Neuronal stem cell (in vitro differentiated cells): Measurements from ENCODE around the gene INHBE.

Experiments used
- DNase-seq: peaks from one replicate; pipeline ENCODE4 v3.0.0-alpha.2; 2013; ENCODE audit warnings: low spot score
- H2AFZ ChIP-seq: one replicate; pipeline ENCODE4 v1.6.1; 2013; ENCODE audit warnings: mild to moderate bottlenecking, low read length, inconsistent platforms
- H2AK5ac ChIP-seq: 2 replicates; pipeline ENCODE4 v1.6.1; 2013; ENCODE audit warnings: low read depth, mild to moderate bottlenecking, inconsistent platforms, low read length, moderate library complexity, mixed read lengths
- H2BK120ac ChIP-seq: 2 replicates; pipeline ENCODE4 v1.6.1; 2013; ENCODE audit warnings: low read depth, mild to moderate bottlenecking, inconsistent platforms, low read length, moderate library complexity, mixed read lengths
- H2BK12ac ChIP-seq: one replicate; pipeline ENCODE4 v1.6.1; 2013; ENCODE audit warnings: low read length, inconsistent platforms
- H2BK15ac ChIP-seq: 2 replicates; pipeline ENCODE4 v1.6.1; 2013; ENCODE audit warnings: mild to moderate bottlenecking, low read length, inconsistent platforms, mixed read lengths
- H2BK5ac ChIP-seq: one replicate; pipeline ENCODE4 v1.6.1; 2013; ENCODE audit warnings: inconsistent platforms, mild to moderate bottlenecking, low read length, moderate library complexity
- H3K14ac ChIP-seq: one replicate; pipeline ENCODE4 v1.6.1; 2013; ENCODE audit warnings: low read length, inconsistent platforms
- H3K18ac ChIP-seq: 2 replicates; pipeline ENCODE4 v1.6.1; 2013; ENCODE audit warnings: low read length, inconsistent platforms
- H3K23ac ChIP-seq: 2 replicates; pipeline ENCODE4 v1.6.1; 2013; ENCODE audit warnings: low read depth, mild to moderate bottlenecking, mixed read lengths, low read length, inconsistent platforms; ENCODE audit not compliant: poor library complexity
- H3K27ac ChIP-seq: replicated peaks from 3 replicates; pipeline ENCODE4 v1.5.1; 2013; ENCODE audit warnings: low read length, inconsistent platforms
- H3K27me3 ChIP-seq, 3 experiments: 2 replicates each; pipeline ENCODE4 v1.6.1; 2013; ENCODE audit warnings: low read length in 3 of 3, mild to moderate bottlenecking in 2 of 3, inconsistent platforms in 1 of 3, low read depth in 1 of 3, mixed read lengths in 1 of 3, moderate library complexity in 1 of 3; ENCODE audit not compliant: control insufficient read depth in 3 of 3, insufficient read depth in 3 of 3
- H3K36me3 ChIP-seq, 2 donors: replicated peaks in 1 of 2; 2 replicates each; pipeline ENCODE4 v1.6.1; 2013; ENCODE audit warnings: low read length in 2 of 2; ENCODE audit not compliant: control insufficient read depth in 2 of 2, insufficient read depth in 2 of 2
- H3K4ac ChIP-seq: 2 replicates; pipeline ENCODE4 v1.6.1; 2013; ENCODE audit warnings: inconsistent platforms, mild to moderate bottlenecking, low read length, moderate library complexity
- H3K4me1 ChIP-seq, 2 donors: 1 replicate in 1 of 2; 2 replicates in 1 of 2; pipeline ENCODE4 v1.6.1; 2013; ENCODE audit warnings: low read length in 2 of 2, low read depth in 1 of 2; ENCODE audit not compliant: control insufficient read depth in 2 of 2, insufficient read depth in 1 of 2
- H3K4me2 ChIP-seq: one replicate; pipeline ENCODE4 v1.6.1; 2013; ENCODE audit warnings: mild to moderate bottlenecking, low read length, inconsistent platforms; ENCODE audit not compliant: insufficient read depth, poor library complexity, severe bottlenecking
- H3K4me3 ChIP-seq, 2 donors: 2 replicates each; pipeline ENCODE4 v1.5.1; 2013; ENCODE audit warnings: low read length in 2 of 2, mild to moderate bottlenecking in 2 of 2, inconsistent platforms in 1 of 2, moderate library complexity in 1 of 2
- H3K79me1 ChIP-seq: one replicate; pipeline ENCODE4 v1.6.1; 2013; ENCODE audit warnings: low read depth, mild to moderate bottlenecking, inconsistent platforms, low read length, moderate library complexity
- H3K9ac ChIP-seq: one replicate; pipeline ENCODE4 v1.6.1; 2013; ENCODE audit warnings: mild to moderate bottlenecking, low read depth, low read length, inconsistent platforms; ENCODE audit not compliant: poor library complexity
- H3K9me3 ChIP-seq, 2 donors: replicated peaks in 1 of 2; 2 replicates each; pipeline versions ENCODE3 to v1.6.1; 2013; ENCODE audit warnings: low read length in 2 of 2, mild to moderate bottlenecking in 2 of 2, inconsistent platforms in 1 of 2, low read depth in 1 of 2, mixed read lengths in 1 of 2, moderate library complexity in 1 of 2; ENCODE audit not compliant: control insufficient read depth in 2 of 2, insufficient read depth in 1 of 2
- H4K8ac ChIP-seq: one replicate; pipeline ENCODE4 v1.6.1; 2013; ENCODE audit warnings: low read depth, mild to moderate bottlenecking, inconsistent platforms, low read length, moderate library complexity
- H4K91ac ChIP-seq: one replicate; pipeline ENCODE4 v1.6.1; 2013; ENCODE audit warnings: low read length, low read depth, mild to moderate bottlenecking, inconsistent platforms; ENCODE audit not compliant: poor library complexity
- WGBS, 2 donors: extraction: QIAGEN DNeasy Blood & Tissue Kit; methylation state at CpG; one replicate each; pipeline ENCODE4 v1.1.7; 2013; ENCODE audit warnings: missing lambda C conversion rate in 2 of 2, mixed read lengths in 1 of 2; ENCODE audit not compliant: insufficient read length in 2 of 2, insufficient replicate concordance in 1 of 2; ENCODE audit errors: extremely low coverage in 2 of 2; 5-methylcytosine and 5-hydroxymethylcytosine counted together

Gene INHBE

DNA sequence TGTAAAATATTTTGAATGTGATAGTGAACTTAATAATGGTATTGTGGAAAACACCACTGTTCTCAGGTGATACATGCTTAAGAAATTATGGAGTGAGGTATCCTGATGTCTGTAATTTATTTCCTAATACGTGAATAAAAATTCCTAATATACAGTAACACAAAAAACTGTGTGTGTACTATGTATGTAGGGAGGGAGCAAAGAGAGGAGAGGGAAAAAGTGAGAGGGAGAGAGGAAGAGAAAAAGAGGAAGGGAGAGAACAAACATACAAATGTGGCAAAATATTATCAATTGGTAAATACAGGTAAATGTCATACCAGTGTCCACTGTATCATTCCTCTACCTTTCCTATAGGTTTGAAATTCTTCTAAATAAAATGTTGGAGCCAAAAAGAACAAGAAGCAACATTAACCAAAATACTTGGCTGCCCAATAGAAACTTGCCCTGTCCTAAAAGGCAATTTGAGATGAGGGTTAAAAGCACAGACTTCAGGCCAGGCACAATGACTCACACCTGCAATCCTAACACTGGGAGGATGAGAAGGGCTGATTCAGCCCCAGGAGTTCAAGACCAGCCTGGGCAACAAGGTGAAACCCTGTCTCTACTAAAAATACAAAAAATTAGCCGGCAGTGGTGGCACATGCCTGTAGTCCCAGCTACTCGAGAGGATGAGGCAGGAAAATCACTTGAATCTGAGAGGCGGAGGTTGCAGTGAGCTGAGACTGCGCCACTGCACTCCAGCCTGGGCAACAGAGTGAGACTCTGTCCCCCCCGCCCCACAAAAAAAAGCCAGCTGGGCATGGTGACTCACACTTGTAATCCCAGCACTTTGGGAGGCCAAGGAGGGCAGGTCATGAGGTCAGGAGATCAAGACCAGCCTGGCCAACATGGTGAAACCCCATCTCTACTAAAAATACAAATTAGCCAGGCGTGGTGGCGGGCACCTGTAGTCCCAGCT, 38.8 kb upstream of the INHBE start:
- H2AFZ ChIP-seq: no peak overlapping the region
- H3K27ac ChIP-seq: no peak overlapping the region
- no peak overlapping the region for H3K4me3 ChIP-seq
- H2BK12ac ChIP-seq: no peak overlapping the region
- no peak overlapping the region for H2BK120ac ChIP-seq
- no peak overlapping the region for H3K4ac ChIP-seq
- no peaks in the 10 kb centered on the region for H3K27me3 ChIP-seq
- H3K79me1 ChIP-seq: no peaks in the 10 kb centered on the region
- H3K9me3 ChIP-seq: no peaks in the 10 kb centered on the region
- peaks cover 0 to 6% of the 10 kb centered on the region in 2 donors for H3K4me1 ChIP-seq
- no peak overlapping the region for H3K4me2 ChIP-seq
- H3K23ac ChIP-seq: no peak overlapping the region
- peaks cover 0 to 7% of the 10 kb centered on the region in 2 donors for H3K36me3 ChIP-seq
- no peak overlapping the region for H4K91ac ChIP-seq
- no peak for DNase-seq
- H2AK5ac ChIP-seq: no peak overlapping the region
- no peak overlapping the region for H3K18ac ChIP-seq
- no peak overlapping the region for H3K9ac ChIP-seq
- no peak overlapping the region for H3K14ac ChIP-seq
- no CpG with 5 or more reads among the region's 8 CpGs for WGBS, 2 donors
- no peak overlapping the region for H2BK15ac ChIP-seq
- H4K8ac ChIP-seq: no peak overlapping the region
- no peak overlapping the region for H2BK5ac ChIP-seq

DNA sequence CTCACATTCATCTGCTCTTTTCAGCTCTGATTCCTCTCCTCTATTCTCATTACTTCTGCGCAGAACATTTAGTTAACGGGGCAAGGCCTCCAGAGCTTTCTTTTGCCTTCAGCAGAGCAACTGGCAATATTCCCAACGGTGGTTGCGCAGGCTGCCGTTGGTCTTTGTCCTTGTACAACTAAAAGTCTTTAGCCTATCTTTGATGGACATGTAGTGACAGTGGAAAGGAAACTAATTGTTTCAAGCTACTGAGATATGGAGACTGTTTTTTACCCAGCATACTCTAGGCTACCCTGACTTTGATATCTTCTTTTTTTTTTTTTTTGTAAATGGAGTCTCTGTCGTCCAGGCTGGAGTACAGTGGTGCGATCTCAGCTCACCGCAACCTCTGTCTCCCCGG, 36.9 kb upstream of the INHBE start:
- Histone ChIP-seq H3K9ac (no peak overlapping the region), H3K14ac (no peak overlapping the region), H3K27me3 (no peaks in the 10 kb centered on the region), H4K91ac (no peak overlapping the region), H2BK12ac (no peak overlapping the region), H3K36me3 (peaks cover 0 to 27% of the 10 kb centered on the region in 2 donors), H2BK120ac (no peak overlapping the region), H2BK5ac (no peak overlapping the region), H3K4me3 (no peak overlapping the region), H3K18ac (no peak overlapping the region), H2AK5ac (no peak overlapping the region), H4K8ac (no peak overlapping the region), H3K27ac (no peak overlapping the region), H2AFZ (no peak overlapping the region), H3K79me1 (no peaks in the 10 kb centered on the region), H3K4me2 (no peak overlapping the region), H3K4ac (no peak overlapping the region), H3K4me1 (peaks cover 0 to 6% of the 10 kb centered on the region in 2 donors), H3K9me3 (no peaks in the 10 kb centered on the region), H2BK15ac (no peak overlapping the region), H3K23ac (no peak overlapping the region)
- no CpG with 5 or more reads among the region's 9 CpGs for WGBS, 2 donors
- no peak for DNase-seq

DNA sequence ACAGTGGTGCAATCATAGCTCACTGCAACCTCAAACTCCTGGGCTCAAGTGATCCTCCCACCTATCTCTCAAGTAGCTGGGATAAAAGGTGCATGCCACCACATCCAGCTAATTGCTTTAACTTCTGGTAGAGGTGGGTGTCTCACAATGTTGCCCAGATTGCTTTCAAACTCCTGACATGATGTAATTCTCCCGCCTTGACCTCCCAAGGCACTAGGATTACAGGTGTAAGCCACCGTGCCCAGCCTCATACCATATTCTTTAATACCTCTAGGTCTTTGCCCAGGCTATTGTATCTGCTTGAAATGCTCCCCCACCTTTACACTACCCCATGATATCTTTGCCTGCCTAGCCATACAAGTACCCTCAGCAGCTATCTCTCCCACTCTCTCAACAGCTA, 35.6 kb upstream of the INHBE start:
- Histone ChIP-seq H2BK12ac (no peak overlapping the region), H3K9ac (no peak overlapping the region), H3K27ac (no peak overlapping the region), H2BK5ac (no peak overlapping the region), H2AFZ (no peak overlapping the region), H2AK5ac (no peak overlapping the region), H3K18ac (no peak overlapping the region), H2BK120ac (no peak overlapping the region), H3K9me3 (no peaks in the 10 kb centered on the region), H3K14ac (no peak overlapping the region), H3K4me1 (peaks cover 0 to 6% of the 10 kb centered on the region in 2 donors), H3K23ac (no peak overlapping the region), H4K91ac (no peak overlapping the region), H2BK15ac (no peak overlapping the region), H3K4ac (no peak overlapping the region), H3K79me1 (no peaks in the 10 kb centered on the region), H3K4me3 (no peak overlapping the region), H4K8ac (no peak overlapping the region), H3K4me2 (no peak overlapping the region), H3K27me3 (no peaks in the 10 kb centered on the region), H3K36me3 (peaks cover 0 to 35% of the 10 kb centered on the region in 2 donors)
- no peak for DNase-seq
- WGBS, 2 donors: no CpG with 5 or more reads among the region's 2 CpGs

DNA sequence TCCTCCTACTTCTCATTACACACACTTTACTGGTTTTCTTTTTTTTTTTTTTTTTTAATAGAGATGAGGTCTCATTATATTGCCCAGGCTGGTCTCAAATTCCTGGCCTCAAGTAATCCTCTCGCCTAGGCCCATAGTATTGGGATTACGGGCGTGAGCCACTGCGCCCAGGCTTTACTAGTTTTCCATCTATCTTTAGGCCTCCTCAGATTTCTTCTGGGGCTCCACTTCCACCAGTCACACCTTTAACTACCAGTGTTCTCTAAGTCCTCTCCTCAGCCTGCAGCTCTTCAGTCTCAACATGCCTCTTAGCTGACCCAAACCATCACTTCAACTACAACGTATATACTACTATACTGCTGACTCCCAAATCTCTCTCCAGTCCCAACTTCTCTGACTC, 34.6 kb upstream of the INHBE start:
- Histone ChIP-seq H3K18ac (no peak overlapping the region), H4K91ac (no peak overlapping the region), H2AK5ac (no peak overlapping the region), H3K4me1 (no peaks in the 10 kb centered on the region), H2BK120ac (no peak overlapping the region), H3K27ac (no peak overlapping the region), H2BK12ac (no peak overlapping the region), H3K79me1 (no peaks in the 10 kb centered on the region), H3K4me2 (no peak overlapping the region), H3K9ac (no peak overlapping the region), H2BK5ac (no peak overlapping the region), H3K14ac (no peak overlapping the region), H3K4me3 (no peak overlapping the region), H3K4ac (no peak overlapping the region), H3K9me3 (no peaks in the 10 kb centered on the region), H4K8ac (no peak overlapping the region), H2AFZ (no peak overlapping the region), H3K36me3 (peaks cover 0 to 41% of the 10 kb centered on the region in 2 donors), H3K27me3 (no peaks in the 10 kb centered on the region), H2BK15ac (no peak overlapping the region), H3K23ac (no peak overlapping the region)
- no CpG with 5 or more reads among the region's 5 CpGs for WGBS, 2 donors
- DNase-seq: no peak
